ENCODE data around the gene BCKDHA. TPM values are rescaled to one million over a fixed set of nuclear protein-coding genes. Genes with fewer than 3 reads are reported as not detected.
A peak's percentile ranks its signal among the peaks of the same experiment; 100 is the strongest.

The BCKDHA gene
- total and polyA plus RNA-seq, 8 donors = 1.8 to 80.6 (median 43.1) TPM

GRCh38 chr19:41426116-41426841 lies 28.7 kb downstream of the BCKDHA start:
- TF ChIP-seq POLR2A (IDR thresholded peaks at IDR 0.05) = no peak
- TF ChIP-seq EP300 (IDR thresholded peaks at IDR 0.05) = no peak
- peaks cover 27 to 60% (median 49%) of the 10 kb centered on the region in 4 donors for H3K4me1 ChIP-seq
- H3K4me3 ChIP-seq = peak overlapping the region; percentile 46 to 56 (median 51)
- 76 to 81% (median 77%) methylated on average over 16 to 36 of the region's 36 CpGs for WGBS, 5 donors
- no peak for DNase-seq
- no peaks in the 10 kb centered on the region for H3K27me3 ChIP-seq
- H3K27ac ChIP-seq = peak overlapping the region in 4 of 5 donors; percentile 71 to 87 (median 82)
- intact Hi-C loops (cut with DNase I; ENCODE audit: low total_unique reads) = no loop called here
- peaks cover 28 to 64% (median 63%) of the 10 kb centered on the region in 4 donors for H3K36me3 ChIP-seq
- no peaks in the 10 kb centered on the region for H3K9me3 ChIP-seq

GRCh38 chr19:41426952-41427646 lies 29.5 kb downstream of the BCKDHA start, which contains the start of gene B3GNT8:
Gene B3GNT8, minus strand, starts transcription at chr19:41427374. Its CDS starts 596 bp downstream, at chr19:41426778.
- intact Hi-C loops (cut with DNase I; ENCODE audit: low total_unique reads) = no loop called here
- H3K4me1 ChIP-seq = peaks cover 27 to 52% (median 47%) of the 10 kb centered on the region in 4 donors
- no peaks in the 10 kb centered on the region for H3K27me3 ChIP-seq
- H3K4me3 ChIP-seq = peak within 1 kb of the TSS; percentile 46 to 56 (median 51)
- TF ChIP-seq POLR2AphosphoS5 (IDR thresholded peaks at IDR 0.05) = peak in 2 of 3 donors; percentile 61 to 79
- no peak for TF ChIP-seq POLR2A (IDR thresholded peaks at IDR 0.05)
- TF ChIP-seq, protein P1, sequence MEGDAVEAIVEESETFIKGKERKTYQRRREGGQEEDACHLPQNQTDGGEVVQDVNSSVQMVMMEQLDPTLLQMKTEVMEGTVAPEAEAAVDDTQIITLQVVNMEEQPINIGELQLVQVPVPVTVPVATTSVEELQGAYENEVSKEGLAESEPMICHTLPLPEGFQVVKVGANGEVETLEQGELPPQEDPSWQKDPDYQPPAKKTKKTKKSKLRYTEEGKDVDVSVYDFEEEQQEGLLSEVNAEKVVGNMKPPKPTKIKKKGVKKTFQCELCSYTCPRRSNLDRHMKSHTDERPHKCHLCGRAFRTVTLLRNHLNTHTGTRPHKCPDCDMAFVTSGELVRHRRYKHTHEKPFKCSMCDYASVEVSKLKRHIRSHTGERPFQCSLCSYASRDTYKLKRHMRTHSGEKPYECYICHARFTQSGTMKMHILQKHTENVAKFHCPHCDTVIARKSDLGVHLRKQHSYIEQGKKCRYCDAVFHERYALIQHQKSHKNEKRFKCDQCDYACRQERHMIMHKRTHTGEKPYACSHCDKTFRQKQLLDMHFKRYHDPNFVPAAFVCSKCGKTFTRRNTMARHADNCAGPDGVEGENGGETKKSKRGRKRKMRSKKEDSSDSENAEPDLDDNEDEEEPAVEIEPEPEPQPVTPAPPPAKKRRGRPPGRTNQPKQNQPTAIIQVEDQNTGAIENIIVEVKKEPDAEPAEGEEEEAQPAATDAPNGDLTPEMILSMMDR (IDR thresholded peaks at IDR 0.05) = no peak
- TF ChIP-seq EP300 (IDR thresholded peaks at IDR 0.05) = no peak
- peak within 1 kb of the TSS; percentile 71 to 87 (median 80) for H3K27ac ChIP-seq
- no peaks in the 10 kb centered on the region for H3K9me3 ChIP-seq
- DNase-seq = peak; percentile 86 to 95
- H3K36me3 ChIP-seq = peaks cover 31 to 64% (median 63%) of the 10 kb centered on the region in 4 donors
- WGBS, 5 donors = 7 to 15% (median 11%) methylated on average over 11 to 19 of the region's 19 CpGs

- H3K4me3 ChIP-seq = peak overlapping the region; percentile 46 to 56 (median 51)
- no peaks in the 10 kb centered on the region for H3K9me3 ChIP-seq
- intact Hi-C loops (cut with DNase I; ENCODE audit: low total_unique reads) = no loop called here
- peaks cover 30 to 64% (median 63%) of the 10 kb centered on the region in 4 donors for H3K36me3 ChIP-seq
- peak overlapping the region; percentile 43 to 87 (median 80) for H3K27ac ChIP-seq
- DNase-seq = peak in 1 of 2 donors; percentile 61
- H3K4me1 ChIP-seq = peaks cover 27 to 50% (median 47%) of the 10 kb centered on the region in 4 donors
- WGBS, 5 donors = 3 to 11% (median 6%) methylated on average over 20 to 23 of the region's 23 CpGs
- no peaks in the 10 kb centered on the region for H3K27me3 ChIP-seq
- TF ChIP-seq, protein P1 (IDR thresholded peaks at IDR 0.05) = peak in 1 of 7 experiments; percentile 10
- TF ChIP-seq POLR2AphosphoS5 (IDR thresholded peaks at IDR 0.05) = no peak
Measured at GRCh38 chr19:41427647-41428480, 30.2 kb downstream of the BCKDHA start.

DNA sequence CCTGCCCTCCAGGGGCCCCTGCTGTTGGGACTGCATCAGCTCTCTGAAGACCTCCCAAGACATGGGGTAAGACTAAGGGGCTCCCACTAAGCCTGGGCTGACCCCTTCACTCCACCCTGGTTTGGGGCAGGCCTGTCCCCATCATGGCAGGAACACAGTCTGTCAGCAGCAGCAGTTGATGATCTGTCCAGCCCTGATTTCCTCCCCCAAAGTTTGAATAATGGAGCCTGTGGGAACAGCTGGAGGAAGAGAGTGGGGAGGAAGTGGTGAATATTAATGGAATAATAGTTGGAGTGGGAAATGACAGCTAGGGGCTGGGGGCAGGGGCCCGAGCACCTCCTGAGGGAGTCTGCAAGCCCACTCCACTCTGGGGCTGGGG lies 30.9 kb downstream of the BCKDHA start:
- no peak for DNase-seq
- Histone ChIP-seq H3K4me1 (peaks cover 27 to 50% (median 47%) of the 10 kb centered on the region in 4 donors), H3K27me3 (no peaks in the 10 kb centered on the region), H3K27ac (peak overlapping the region; percentile 43 to 87 (median 80)), H3K36me3 (peaks cover 28 to 64% (median 63%) of the 10 kb centered on the region in 4 donors), H3K4me3 (peak overlapping the region; percentile 46 to 56 (median 51)), H3K9me3 (no peaks in the 10 kb centered on the region)
- WGBS, 5 donors = 53 to 87% (median 61%) methylated on average over 1 of the region's 1 CpG
- TF ChIP-seq EP300 (IDR thresholded peaks at IDR 0.05) = no peak
- no peak for TF ChIP-seq POLR2A (IDR thresholded peaks at IDR 0.05)
- TF ChIP-seq, protein P1 (IDR thresholded peaks at IDR 0.05) = no peak
- TF ChIP-seq POLR2AphosphoS5 (IDR thresholded peaks at IDR 0.05) = no peak
- intact Hi-C loops (cut with DNase I; ENCODE audit: low total_unique reads) = no loop called here

Data from stomach (tissue), 9 donors.